ENCODE data around the gene APLP2. TPM values are rescaled to one million over a fixed set of nuclear protein-coding genes. Genes with fewer than 3 reads are reported as not detected.

The APLP2 gene
- total and polyA plus RNA-seq, 2 donors (not counting 1 experiment from before 2014, with no cell fraction given), result 409 to 508 TPM

GRCh38 chr11:130086669-130087068 is 17.0 kb downstream of the APLP2 start:
- no peaks in the 10 kb centered on the region for H3K36me3 ChIP-seq (ENCODE audit: control insufficient read depth, insufficient read depth, low read length)
- H3K9ac ChIP-seq (ENCODE audit: insufficient read depth, low read length), result no peak overlapping the region
- no peaks in the 10 kb centered on the region for H4K20me1 ChIP-seq (ENCODE audit: control insufficient read depth, extremely low read depth, insufficient read depth, low read length)
- no peak for TF ChIP-seq CTCF (conservative IDR thresholded peaks at IDR 0.05 in 1 of 2, IDR thresholded peaks at IDR 0.05 in 1 of 2; ENCODE audit: low read depth in 1 of 2, low read length in 2 of 2)
- TF ChIP-seq EZH2 (IDR thresholded peaks at IDR 0.05; ENCODE audit: low read length, missing control alignments), result no peak
- peaks cover 40% of the 10 kb centered on the region for H3K79me2 ChIP-seq (ENCODE audit: control insufficient read depth, insufficient read depth, low read length)
- no peak overlapping the region for H3K4me2 ChIP-seq (ENCODE audit: extremely low read depth, insufficient read depth, low read length)
- no peaks in the 10 kb centered on the region for H3K27me3 ChIP-seq (ENCODE audit: control insufficient read depth, insufficient read depth, low read length)
- H3K4me1 ChIP-seq (ENCODE audit: control insufficient read depth, extremely low read depth, insufficient read depth, low read length), result no peaks in the 10 kb centered on the region
- no peak for DNase-seq (ENCODE audit: low read depth in 2 of 2)
- H3K27ac ChIP-seq (ENCODE audit: insufficient read depth, low read length), result no peak overlapping the region
- no peak overlapping the region for H3K4me3 ChIP-seq (replicated peaks in 1 of 4; ENCODE audit: control extremely low read depth in 1 of 4, insufficient read depth in 1 of 4, low read depth in 3 of 4, low read length in 4 of 4)
- H3K9me3 ChIP-seq (ENCODE audit: control insufficient read depth, insufficient read depth, low read depth, low read length), result no peaks in the 10 kb centered on the region
- H2AFZ ChIP-seq (ENCODE audit: low read length), result no peak overlapping the region

GRCh38 chr11:130087294-130087926 is 17.7 kb downstream of the APLP2 start:
- Histone ChIP-seq H3K9me3 (ENCODE audit: control insufficient read depth, insufficient read depth, low read depth, low read length) (no peaks in the 10 kb centered on the region), H4K20me1 (ENCODE audit: control insufficient read depth, extremely low read depth, insufficient read depth, low read length) (no peaks in the 10 kb centered on the region), H3K27ac (ENCODE audit: insufficient read depth, low read length) (no peak overlapping the region), H3K4me1 (ENCODE audit: control insufficient read depth, extremely low read depth, insufficient read depth, low read length) (no peaks in the 10 kb centered on the region), H2AFZ (ENCODE audit: low read length) (no peak overlapping the region), H3K36me3 (ENCODE audit: control insufficient read depth, insufficient read depth, low read length) (no peaks in the 10 kb centered on the region), H3K4me3 (replicated peaks in 1 of 4; ENCODE audit: control extremely low read depth in 1 of 4, insufficient read depth in 1 of 4, low read depth in 3 of 4, low read length in 4 of 4) (no peak overlapping the region), H3K79me2 (ENCODE audit: control insufficient read depth, insufficient read depth, low read length) (peaks cover 37% of the 10 kb centered on the region), H3K4me2 (ENCODE audit: extremely low read depth, insufficient read depth, low read length) (no peak overlapping the region), H3K27me3 (ENCODE audit: control insufficient read depth, insufficient read depth, low read length) (no peaks in the 10 kb centered on the region), H3K9ac (ENCODE audit: insufficient read depth, low read length) (no peak overlapping the region)
- DNase-seq (ENCODE audit: low read depth in 2 of 2), result no peak
- TF ChIP-seq EZH2 (IDR thresholded peaks at IDR 0.05; ENCODE audit: low read length, missing control alignments), result no peak
- no peak for TF ChIP-seq CTCF (conservative IDR thresholded peaks at IDR 0.05 in 1 of 2, IDR thresholded peaks at IDR 0.05 in 1 of 2; ENCODE audit: low read depth in 1 of 2, low read length in 2 of 2)

- peaks cover 30% of the 10 kb centered on the region for H3K79me2 ChIP-seq (ENCODE audit: control insufficient read depth, insufficient read depth, low read length)
Measured at GRCh38 chr11:130088217-130088616, 18.5 kb downstream of the APLP2 start.

More at GRCh38 chr11:130088217-130088616, 18.5 kb downstream of the APLP2 start:
- Histone ChIP-seq H3K27ac (ENCODE audit: insufficient read depth, low read length) (no peak overlapping the region), H3K4me3 (replicated peaks in 1 of 4; ENCODE audit: control extremely low read depth in 1 of 4, insufficient read depth in 1 of 4, low read depth in 3 of 4, low read length in 4 of 4) (no peak overlapping the region), H3K4me1 (ENCODE audit: control insufficient read depth, extremely low read depth, insufficient read depth, low read length) (no peaks in the 10 kb centered on the region), H3K27me3 (ENCODE audit: control insufficient read depth, insufficient read depth, low read length) (no peaks in the 10 kb centered on the region), H3K9ac (ENCODE audit: insufficient read depth, low read length) (no peak overlapping the region), H3K9me3 (ENCODE audit: control insufficient read depth, insufficient read depth, low read depth, low read length) (no peaks in the 10 kb centered on the region), H3K36me3 (ENCODE audit: control insufficient read depth, insufficient read depth, low read length) (no peaks in the 10 kb centered on the region), H4K20me1 (ENCODE audit: control insufficient read depth, extremely low read depth, insufficient read depth, low read length) (no peaks in the 10 kb centered on the region), H3K4me2 (ENCODE audit: extremely low read depth, insufficient read depth, low read length) (no peak overlapping the region), H2AFZ (ENCODE audit: low read length) (no peak overlapping the region)
- no peak for DNase-seq (ENCODE audit: low read depth in 2 of 2)
- TF ChIP-seq EZH2 (IDR thresholded peaks at IDR 0.05; ENCODE audit: low read length, missing control alignments) (no peak), CTCF (conservative IDR thresholded peaks at IDR 0.05 in 1 of 2, IDR thresholded peaks at IDR 0.05 in 1 of 2; ENCODE audit: low read depth in 1 of 2, low read length in 2 of 2) (no peak)
